Psoas muscle (tissue), 8 donors: ENCODE measurements around the gene ZNF444. TPM values are rescaled to one million over a fixed set of nuclear protein-coding genes. Genes with fewer than 3 reads are reported as not detected.

Source experiments
- ATAC-seq, 4 donors: fragments of 200-7000 bp; cut with Tn5 transposase; one replicate each; pipeline ENCODE4 v1.9.1; 2020; ENCODE audit warnings: moderate library complexity in 3 of 4, mild to moderate bottlenecking in 2 of 4
- DNase-seq, 2 donors: peaks; one replicate each; pipeline ENCODE4 v3.0.0-alpha.2; 2020
- H3K27ac ChIP-seq: fragments of 200-600 bp; one replicate; pipeline ENCODE4 v1.8.0; 2022
- H3K27me3 ChIP-seq, 3 donors: fragments of 200-600 bp in 1 of 3; one replicate each; pipeline versions ENCODE4 v1.6.1 to v1.8.0; 2013 to 2022; ENCODE audit warnings: low read length in 2 of 3, mild to moderate bottlenecking in 2 of 3, moderate library complexity in 1 of 3; ENCODE audit not compliant: insufficient read depth in 3 of 3
- H3K36me3 ChIP-seq, 2 donors: fragments of 200-600 bp in 1 of 2; one replicate each; pipeline versions ENCODE4 v1.6.1 to v1.8.0; 2013 to 2022; ENCODE audit warnings: low read depth in 1 of 2, mild to moderate bottlenecking in 1 of 2, moderate library complexity in 1 of 2; ENCODE audit not compliant: insufficient read depth in 1 of 2
- H3K4me1 ChIP-seq: fragments of 200-600 bp; one replicate; pipeline ENCODE4 v1.8.0; 2022
- H3K4me3 ChIP-seq: fragments of 200-600 bp; one replicate; pipeline ENCODE4 v1.8.0; 2022; ENCODE audit warnings: mild to moderate bottlenecking
- H3K9me3 ChIP-seq: fragments of 200-600 bp; one replicate; pipeline ENCODE4 v1.8.0; 2022
- WGBS, 3 donors: extraction: QIAGEN DNeasy Blood & Tissue Kit; methylation state at CpG; one replicate each; pipeline versions ENCODE4 v1.1.6 to v1.1.7; 2013; 5-methylcytosine and 5-hydroxymethylcytosine counted together
- intact Hi-C, 2 donors: fragments of 100-400 bp; cut with DNase I; formaldehyde crosslinking; loops; one replicate each; pipeline versions ENCODE4 v1.11.0 to v1.14.2; 2022
- polyA plus RNA-seq, 3 donors: library from polyadenylated mRNA; stranded (reverse); fragments of 200-250 nt; gene quantifications; one replicate each; pipeline ENCODE4 v1.2.3, GENCODE V29; 2013
- total RNA-seq, 4 donors: library from RNA; stranded (reverse); fragmentation: NEBNext Ultra II Directional in 2 of 4; extraction: Animal tissue kit (Norgen Biotek cat#: 25700) in 2 of 4; gene quantifications; one replicate each; pipeline versions ENCODE4 v1.2.1 to v1.2.4, GENCODE V29; 2021 to 2023
- TF ChIP-seq, protein P1 (sequence below): fragments of 200-600 bp; IDR thresholded peaks from one replicate; pipeline ENCODE4 v1.8.0; 2022; ENCODE audit warnings: antibody characterized with exemption
- donor health status: healthy with polysubstance abuse.
- donor health status: DM: no; HTN: no; CAD: no; lungs with moderate emphysema.
- donor health status: Bipolar disorder and iron deficiency.
- donor health status: healthy.
- donor health status: DM: yes; HTN: yes; CAD: no.
- donor health status: DM: no; HTN: no; CAD: no.
- donor health status: DM: no; HTN: no; CAD: no.
- donor health status: DM: yes; HTN: yes; CAD: no.

Gene ZNF444
- total and polyA plus RNA-seq, 7 donors, result 12.0 to 22.4 (median 16.4) TPM

DNA sequence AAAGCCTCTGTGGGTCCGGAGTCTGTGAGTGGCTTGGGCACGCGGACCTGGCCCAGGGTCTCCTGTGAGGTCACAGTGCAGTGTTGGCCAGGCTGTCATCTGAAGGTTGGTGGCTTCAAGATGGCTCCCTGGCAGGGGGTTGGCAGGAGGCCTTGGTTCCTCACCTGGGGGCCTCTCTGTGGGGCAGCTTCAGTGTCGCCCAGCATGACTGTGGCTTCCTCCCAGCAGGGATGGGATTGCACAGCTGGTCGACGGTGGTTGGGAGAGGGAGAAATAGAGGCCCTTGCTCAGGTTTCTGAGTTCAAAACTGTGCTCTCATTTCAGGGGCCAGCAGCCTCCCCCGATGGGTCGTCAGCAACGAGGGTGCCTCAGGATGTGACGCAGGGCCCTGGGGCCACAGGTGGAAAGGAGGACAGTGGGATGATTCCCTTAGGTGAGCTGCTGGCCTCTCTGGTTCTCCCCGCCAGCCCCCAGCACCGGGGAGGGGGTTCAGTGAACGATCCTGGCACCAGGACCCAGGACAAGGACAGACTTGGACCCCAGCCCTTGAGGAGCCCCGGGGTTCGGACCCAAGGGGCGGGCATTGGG is 17.2 kb downstream of the ZNF444 start:
- TF ChIP-seq, protein P1, sequence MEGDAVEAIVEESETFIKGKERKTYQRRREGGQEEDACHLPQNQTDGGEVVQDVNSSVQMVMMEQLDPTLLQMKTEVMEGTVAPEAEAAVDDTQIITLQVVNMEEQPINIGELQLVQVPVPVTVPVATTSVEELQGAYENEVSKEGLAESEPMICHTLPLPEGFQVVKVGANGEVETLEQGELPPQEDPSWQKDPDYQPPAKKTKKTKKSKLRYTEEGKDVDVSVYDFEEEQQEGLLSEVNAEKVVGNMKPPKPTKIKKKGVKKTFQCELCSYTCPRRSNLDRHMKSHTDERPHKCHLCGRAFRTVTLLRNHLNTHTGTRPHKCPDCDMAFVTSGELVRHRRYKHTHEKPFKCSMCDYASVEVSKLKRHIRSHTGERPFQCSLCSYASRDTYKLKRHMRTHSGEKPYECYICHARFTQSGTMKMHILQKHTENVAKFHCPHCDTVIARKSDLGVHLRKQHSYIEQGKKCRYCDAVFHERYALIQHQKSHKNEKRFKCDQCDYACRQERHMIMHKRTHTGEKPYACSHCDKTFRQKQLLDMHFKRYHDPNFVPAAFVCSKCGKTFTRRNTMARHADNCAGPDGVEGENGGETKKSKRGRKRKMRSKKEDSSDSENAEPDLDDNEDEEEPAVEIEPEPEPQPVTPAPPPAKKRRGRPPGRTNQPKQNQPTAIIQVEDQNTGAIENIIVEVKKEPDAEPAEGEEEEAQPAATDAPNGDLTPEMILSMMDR, result no peak
- Histone ChIP-seq H3K4me1 (peaks cover 5% of the 10 kb centered on the region), H3K9me3 (no peaks in the 10 kb centered on the region), H3K36me3 (peaks cover 0 to 53% of the 10 kb centered on the region in 2 donors), H3K27ac (no peak overlapping the region), H3K4me3 (no peak overlapping the region), H3K27me3 (no peaks in the 10 kb centered on the region)
- intact Hi-C loops, result no loop called here
- ATAC-seq, result no peak
- WGBS, 3 donors, result 90 to 94% (median 90%) methylated on average over 14 to 16 of the region's 16 CpGs
- DNase-seq, result no peak

DNA sequence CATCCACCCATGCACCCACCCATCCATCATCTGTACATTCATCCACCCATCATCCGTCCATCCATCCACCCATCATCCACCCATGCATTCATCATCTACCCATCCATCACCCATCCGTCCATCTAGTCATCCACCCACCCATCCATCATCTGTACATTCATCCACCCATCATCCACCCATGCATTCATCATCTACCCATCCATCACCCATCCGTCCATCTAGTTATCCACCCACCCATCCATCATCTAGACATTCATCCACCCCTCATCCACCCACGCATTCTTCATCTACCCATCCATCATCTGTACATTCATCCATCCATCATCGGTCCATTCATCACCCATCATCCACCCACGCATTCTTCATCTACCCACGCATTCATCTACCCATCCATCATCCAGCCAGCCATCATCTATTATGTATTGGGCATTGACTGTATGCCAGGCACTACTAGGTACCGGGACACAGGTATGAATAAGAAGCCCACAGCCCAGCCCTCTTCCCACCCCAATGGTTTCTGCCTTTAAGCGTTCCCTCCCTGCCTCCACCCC is 18.0 kb downstream of the ZNF444 start:
- intact Hi-C loops, result no loop called here
- Histone ChIP-seq H3K9me3 (no peaks in the 10 kb centered on the region), H3K36me3 (peaks cover 0 to 53% of the 10 kb centered on the region in 2 donors), H3K4me3 (no peak overlapping the region), H3K27me3 (no peaks in the 10 kb centered on the region), H3K4me1 (no peaks in the 10 kb centered on the region), H3K27ac (no peak overlapping the region)
- ATAC-seq, result no peak
- no peak for DNase-seq
- TF ChIP-seq, protein P1, result no peak
- WGBS, 3 donors, result 92 to 97% (median 97%) methylated on average over 9 of the region's 9 CpGs

DNA sequence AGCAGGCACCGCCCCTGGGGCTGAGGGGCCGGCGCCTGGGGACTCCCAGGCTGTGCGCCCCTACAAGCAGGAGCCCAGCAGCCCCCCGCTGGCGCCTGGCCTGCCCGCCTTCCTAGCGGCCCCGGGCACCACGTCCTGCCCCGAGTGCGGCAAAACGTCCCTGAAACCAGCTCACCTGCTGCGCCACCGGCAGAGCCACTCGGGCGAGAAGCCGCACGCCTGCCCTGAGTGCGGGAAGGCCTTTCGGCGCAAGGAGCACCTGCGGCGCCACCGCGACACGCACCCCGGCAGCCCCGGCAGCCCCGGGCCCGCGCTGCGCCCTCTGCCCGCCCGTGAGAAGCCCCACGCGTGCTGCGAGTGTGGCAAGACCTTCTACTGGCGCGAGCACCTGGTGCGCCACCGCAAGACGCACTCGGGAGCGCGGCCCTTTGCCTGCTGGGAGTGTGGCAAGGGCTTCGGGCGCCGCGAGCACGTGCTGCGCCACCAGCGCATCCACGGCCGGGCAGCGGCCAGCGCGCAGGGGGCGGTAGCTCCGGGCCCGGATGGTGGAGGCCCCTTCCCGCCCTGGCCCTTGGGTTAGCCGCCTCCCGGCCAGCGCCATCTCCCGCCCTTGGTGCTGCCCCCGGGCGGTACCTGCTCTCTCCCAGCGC is 18.7 kb downstream of the ZNF444 start:
- no peak overlapping the region for H3K4me3 ChIP-seq
- intact Hi-C loops, result no loop called here
- TF ChIP-seq, protein P1, result no peak

DNA sequence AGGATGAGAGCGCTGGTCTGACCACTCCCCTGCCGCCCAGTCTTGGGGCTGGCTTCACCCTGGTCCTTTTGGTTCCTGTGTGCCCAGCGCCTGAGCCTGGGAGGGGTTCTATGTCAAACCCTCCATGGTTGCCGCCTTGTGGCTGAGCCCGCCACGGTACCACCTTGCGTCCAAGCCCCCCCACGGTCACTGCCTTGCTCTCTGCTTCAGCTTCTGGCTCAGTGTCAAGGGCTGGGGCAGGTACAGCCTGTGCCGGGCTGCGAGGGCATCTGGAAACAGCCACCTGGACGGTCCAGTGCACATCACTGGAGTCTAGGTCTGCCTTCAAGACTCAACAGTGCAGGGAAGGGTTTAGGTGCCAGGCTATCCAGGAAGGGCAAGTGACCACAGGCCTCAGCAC is 20.4 kb downstream of the ZNF444 start:
- Histone ChIP-seq H3K27me3 (no peaks in the 10 kb centered on the region), H3K27ac (no peak overlapping the region), H3K4me1 (no peaks in the 10 kb centered on the region), H3K4me3 (no peak overlapping the region), H3K36me3 (peaks cover 0 to 40% of the 10 kb centered on the region in 2 donors), H3K9me3 (no peaks in the 10 kb centered on the region)
- ATAC-seq (peak in 1 of 4 donors; percentile 15), DNase-seq (no peak)
- TF ChIP-seq, protein P1, result no peak
- 90 to 92% (median 91%) methylated on average over 11 of the region's 11 CpGs for WGBS, 3 donors
- intact Hi-C loops, result no loop called here

More for the DNA sequence above, 18.7 kb downstream of the ZNF444 start:
- Histone ChIP-seq H3K27ac (no peak overlapping the region), H3K9me3 (no peaks in the 10 kb centered on the region), H3K27me3 (no peaks in the 10 kb centered on the region), H3K4me1 (no peaks in the 10 kb centered on the region), H3K36me3 (peaks cover 0 to 53% of the 10 kb centered on the region in 2 donors)
- no peak for ATAC-seq
- WGBS, 3 donors, result 96 to 97% (median 97%) methylated on average over 49 to 69 of the region's 69 CpGs
- no peak for DNase-seq
